K562 (cell line): Measurements from ENCODE around the gene SLCO2B1. TPM values are rescaled to one million over a fixed set of nuclear protein-coding genes. Genes with fewer than 3 reads are reported as not detected.

Experiments
- ATAC-seq: fragments of 200-7000 bp; cut with Tn5 transposase; 3 replicates; pipeline ENCODE4 v1.9.1; 2020; ENCODE audit warnings: moderate library complexity
- BruUV-seq: library from RNA; stranded (reverse); fragments of 400-500 nt; replicated peaks from 2 replicates; lab custom pipeline; 2021; lab: Mats Ljungman, UMichigan
- CTCF ChIA-PET: fragments of 300-600 bp; formaldehyde crosslinking; extraction: SDS; loops from one replicate; lab custom pipeline; 2021; ENCODE audit warnings: low intra/inter-chr PET ratio; lab: Yijun Ruan, JAX
- POLR2A ChIA-PET: fragments of 300-600, 350-650 bp; sonication (Branson Sonifier 250); formaldehyde crosslinking; extraction: SDS; loops from one replicate; lab custom pipeline; 2021; ENCODE audit warnings: antibody characterized with exemption, inconsistent platforms; lab: Yijun Ruan, JAX
- DNase-seq, 4 experiments: peaks; one replicate each; pipeline versions ENCODE4 v3.0.0 to v3.0.0-alpha.2; 2011 to 2018; ENCODE audit warnings: low spot score in 3 of 4, mixed read lengths in 3 of 4; ENCODE audit errors: extremely low read depth in 1 of 4
- FAIRE-seq: peaks from 2 replicates; lab custom pipeline; 2011; peaks lifted over from hg19 to GRCh38; lab: Jason Lieb, UNC
- H2AFZ ChIP-seq: 2 replicates; pipeline ENCODE4 v1.6.0; 2011; ENCODE audit warnings: low read depth, low read length, control low read depth, inconsistent platforms
- H3K27ac ChIP-seq: fragments of 200-600 bp; 3 replicates; pipeline ENCODE4 v1.8.0; 2011; ENCODE audit warnings: low read depth, mild to moderate bottlenecking, control low read depth, inconsistent platforms, low read length, moderate library complexity, mixed read lengths; ENCODE audit errors: extremely low read depth
- H3K27me3 ChIP-seq, 2 experiments: fragments of 300-600 bp in 1 of 2; 2 replicates in 1 of 2; 3 replicates in 1 of 2; pipeline versions ENCODE4 v1.6.0 to v1.8.0; 2011; ENCODE audit warnings: inconsistent platforms in 2 of 2, low read length in 2 of 2, mild to moderate bottlenecking in 1 of 2, mixed read lengths in 1 of 2, moderate library complexity in 1 of 2; ENCODE audit not compliant: control insufficient read depth in 2 of 2, insufficient read depth in 2 of 2
- H3K36me3 ChIP-seq: fragments of 300-600 bp; 3 replicates; pipeline ENCODE4 v1.8.0; 2011; ENCODE audit warnings: mild to moderate bottlenecking, low read length, inconsistent platforms; ENCODE audit not compliant: control insufficient read depth, insufficient read depth
- H3K4me1 ChIP-seq, 2 experiments: fragments of 200-600 bp in 1 of 2; replicated peaks in 1 of 2; 2 replicates in 1 of 2; 3 replicates in 1 of 2; pipeline versions ENCODE4 v1.5.1 to v1.8.0; 2011; ENCODE audit warnings: inconsistent platforms in 2 of 2, low read length in 2 of 2, mild to moderate bottlenecking in 1 of 2, mixed read lengths in 1 of 2, moderate library complexity in 1 of 2; ENCODE audit not compliant: control insufficient read depth in 2 of 2, insufficient read depth in 2 of 2
- H3K4me2 ChIP-seq: 2 replicates; pipeline ENCODE4 v1.6.1; 2011; ENCODE audit warnings: low read length, control low read depth, inconsistent platforms, mixed read lengths; ENCODE audit not compliant: insufficient read depth
- H3K4me3 ChIP-seq: fragments of 200-600 bp; sonication (generic), shearing (Covaris generic); 2 replicates; pipeline ENCODE4 v1.5.1; 2016; ENCODE audit warnings: control low read depth, inconsistent platforms
- H3K79me2 ChIP-seq: fragments of 200-600 bp; 3 replicates; pipeline ENCODE4 v1.8.0; 2011; ENCODE audit warnings: low read length, inconsistent platforms; ENCODE audit not compliant: control insufficient read depth, insufficient read depth
- H3K9ac ChIP-seq, 2 experiments: 2 replicates each; pipeline versions ENCODE4 v1.6.0 to v1.6.1; 2011; ENCODE audit warnings: low read depth in 2 of 2, low read length in 2 of 2, control low read depth in 1 of 2, inconsistent platforms in 1 of 2, mild to moderate bottlenecking in 1 of 2, mixed read lengths in 1 of 2; ENCODE audit not compliant: insufficient read depth in 1 of 2
- H3K9me1 ChIP-seq: one replicate; pipeline ENCODE4 v1.6.0; 2011; ENCODE audit warnings: inconsistent platforms, mild to moderate bottlenecking, low read length, moderate library complexity; ENCODE audit not compliant: control insufficient read depth, insufficient read depth
- H3K9me3 ChIP-seq: replicated peaks from 2 replicates; pipeline ENCODE4 v1.5.1; 2011; ENCODE audit warnings: low read depth, low read length, inconsistent platforms; ENCODE audit not compliant: control insufficient read depth, insufficient read depth
- H4K20me1 ChIP-seq: replicated peaks from 2 replicates; pipeline ENCODE4 v1.6.1; 2011; ENCODE audit warnings: low read length, inconsistent platforms, mixed read lengths; ENCODE audit not compliant: control insufficient read depth, insufficient read depth
- ARID4B ChIP-seq: sonication (generic); formaldehyde crosslinking; IDR thresholded peaks from 2 replicates; pipeline ENCODE4 v1.8.0; 2022; ENCODE audit warnings: mild to moderate bottlenecking, missing genetic modification reagents
- NONO ChIP-seq, 2 experiments: fragments of 200-400 bp in 1 of 2; fragments of 450-650 bp in 1 of 2; formaldehyde crosslinking in 1 of 2; IDR thresholded peaks; 2 replicates each; pipeline ENCODE4 v1.6.1; 2017; ENCODE audit warnings: low read depth in 2 of 2, mild to moderate bottlenecking in 2 of 2, moderate library complexity in 2 of 2, low read length in 1 of 2
- PCBP2 ChIP-seq: fragments of 200-400 bp; formaldehyde crosslinking; IDR thresholded peaks from 2 replicates; pipeline ENCODE4 v1.6.1; 2018; ENCODE audit warnings: low read length, low read depth, mild to moderate bottlenecking, moderate library complexity; ENCODE audit not compliant: poor library complexity, severe bottlenecking
- PKNOX1 ChIP-seq: fragments of 450-650 bp; IDR thresholded peaks from 2 replicates; pipeline ENCODE4 v1.6.1; 2016
- TCF3 ChIP-seq: sonication (generic); formaldehyde crosslinking; IDR thresholded peaks from 2 replicates; pipeline ENCODE4 v1.4.0; 2020; ENCODE audit warnings: mild to moderate bottlenecking, missing genetic modification reagents
- TEAD1 ChIP-seq, 2 experiments: fragments of 450-650 bp in 1 of 2; sonication (generic) in 1 of 2; formaldehyde crosslinking; IDR thresholded peaks; 2 replicates each; pipeline versions ENCODE4 v1.4.0 to v1.8.0; 2020 to 2022; ENCODE audit warnings: mild to moderate bottlenecking in 2 of 2, missing genetic modification reagents in 1 of 2
- TEAD4 ChIP-seq, 2 experiments: sonication (generic) in 1 of 2; formaldehyde crosslinking in 1 of 2; IDR thresholded peaks; 2 replicates each; pipeline versions ENCODE4 v1.6.1 to v1.8.0; 2012 to 2022; ENCODE audit warnings: borderline replicate concordance in 1 of 2, inconsistent platforms in 1 of 2, low read length in 1 of 2, mild to moderate bottlenecking in 1 of 2, missing genetic modification reagents in 1 of 2
- ZNF197 ChIP-seq: fragments of 200-800 bp; sonication (Bioruptor generic); IDR thresholded peaks from 2 replicates; pipeline ENCODE4 v1.6.1; 2016; ENCODE audit warnings: low read depth, missing genetic modification characterization, missing compliant biosample characterization
- WGBS: fragments of 100-300 bp; shearing (Covaris generic); methylation state at CpG from one replicate; pipeline ENCODE4 v1.1.6; 2016; ENCODE audit warnings: low coverage, mixed read lengths; ENCODE audit not compliant: insufficient coverage; ENCODE audit errors: missing lambda C conversion rate; 5-methylcytosine and 5-hydroxymethylcytosine counted together
- in situ Hi-C: fragments of 300-500 bp; cut with MboI; formaldehyde crosslinking; loops from 4 replicates; pipeline ENCODE4 v1.15.0; 2018; ENCODE audit warnings: inconsistent platforms, mixed read lengths
- intact Hi-C: fragments of 100-400 bp; cut with micrococcal nuclease; formaldehyde crosslinking; loops from 2 replicates; pipeline ENCODE4 v1.14.2; 2022
- polyA plus RNA-seq, 8 experiments: library from polyadenylated mRNA; depleted of rRNA in 4 of 8; stranded (reverse) in 5 of 8; unstranded in 3 of 8; fragments of >200 nt; fragmentation: Nextera tagmentation in 2 of 8; fragmentation: Illumina TruSeq in 1 of 8; extraction: Ambion mirVana in 2 of 8; extraction: Trizol in 1 of 8; gene quantifications; 2 replicates each; pipeline versions ENCODE4 v1.2.1 to v1.2.3, GENCODE V29; 2011 to 2014; ENCODE audit warnings: inconsistent platforms in 1 of 8, missing spikeins in 1 of 8
- total RNA-seq, 7 experiments: library from RNA; depleted of rRNA in 6 of 7; stranded (reverse); fragments of >200 nt in 6 of 7; fragmentation: Illumina TruSeq in 2 of 7; extraction: Trizol in 2 of 7; gene quantifications; 2 replicates each; pipeline versions ENCODE4 v1.2.1 to v1.2.3, GENCODE V29; 2011 to 2021; ENCODE audit warnings: low replicate concordance in 1 of 7
- TF ChIP-seq, protein P1 (sequence below): IDR thresholded peaks from 3 replicates; pipeline ENCODE4 v1.6.1; 2011; ENCODE audit warnings: borderline replicate concordance, mild to moderate bottlenecking; ENCODE audit not compliant: insufficient read length, insufficient read depth

SLCO2B1 gene
- total and polyA plus RNA-seq, 9 of the 15 experiments (the other 6 are each of a cell fraction or from before 2014, with no cell fraction given), result 0.70 to 14.7 (median 7.6) TPM

- Histone ChIP-seq H3K4me2 (no peak overlapping the region), H2AFZ (no peak overlapping the region), H3K27me3 (no peaks in the 10 kb centered on the region), H3K9ac (no peak overlapping the region), H4K20me1 (no peaks in the 10 kb centered on the region), H3K4me3 (no peak overlapping the region), H3K9me1 (no peaks in the 10 kb centered on the region), H3K27ac (no peak overlapping the region), H3K9me3 (no peaks in the 10 kb centered on the region), H3K36me3 (no peaks in the 10 kb centered on the region), H3K79me2 (no peaks in the 10 kb centered on the region), H3K4me1 (peaks cover 7 to 19% of the 10 kb centered on the region in 2 experiments; a peak in 4 of 5 replicates)
- no peak for ATAC-seq
- in situ Hi-C loops (loop anchor here (10.0 kb wide), 1 partner anchor 56 kb away; no protein-coding TSS in a partner anchor), intact Hi-C loops (no loop called here)
- CTCF ChIA-PET, result interaction anchor here (0.7 kb wide), 1 partner anchor 8 kb away, joined by 3 read pairs; no protein-coding TSS in a partner anchor
- WGBS, result 87% methylated on average over 6 of the region's 6 CpGs
- POLR2A ChIA-PET, result interaction anchor here (0.6 to 1.2 kb wide), 2 partner anchors 11 to 34 kb away, joined by 3 read pairs; no protein-coding TSS in a partner anchor
- no peak for FAIRE-seq
- BruUV-seq, result no TSS peak
- no peak for DNase-seq
- TF ChIP-seq TCF3 (CRISPR knock-in tag) (no peak), ZNF197 (no peak), TEAD1 (CRISPR knock-in tag; IDR thresholded peaks at IDR 0.05) (no peak), NONO (IDR thresholded peaks at IDR 0.05; ENCODE audit: low read depth in 2 of 2, low read length in 1 of 2) (no peak), PKNOX1 (no peak), ARID4B (CRISPR knock-in tag) (no peak), PCBP2 (no peak), TEAD4 (IDR thresholded peaks at IDR 0.05; ENCODE audit: low read length) (no peak), TEAD4 (CRISPR knock-in tag; IDR thresholded peaks at IDR 0.05; ENCODE audit: borderline replicate concordance) (no peak)
- TF ChIP-seq, protein P1, sequence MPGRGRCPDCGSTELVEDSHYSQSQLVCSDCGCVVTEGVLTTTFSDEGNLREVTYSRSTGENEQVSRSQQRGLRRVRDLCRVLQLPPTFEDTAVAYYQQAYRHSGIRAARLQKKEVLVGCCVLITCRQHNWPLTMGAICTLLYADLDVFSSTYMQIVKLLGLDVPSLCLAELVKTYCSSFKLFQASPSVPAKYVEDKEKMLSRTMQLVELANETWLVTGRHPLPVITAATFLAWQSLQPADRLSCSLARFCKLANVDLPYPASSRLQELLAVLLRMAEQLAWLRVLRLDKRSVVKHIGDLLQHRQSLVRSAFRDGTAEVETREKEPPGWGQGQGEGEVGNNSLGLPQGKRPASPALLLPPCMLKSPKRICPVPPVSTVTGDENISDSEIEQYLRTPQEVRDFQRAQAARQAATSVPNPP, result no peak
Measured at GRCh38 chr11:75148436-75148983, 2.4 kb upstream of the SLCO2B1 start.
